ENCODE results near the gene CCDC170. TPM values are rescaled to one million over a fixed set of nuclear protein-coding genes. Genes with fewer than 3 reads are reported as not detected.

Gene CCDC170
- total and polyA plus RNA-seq, 5 donors, result 0.66 to 1.4 (median 1.4) TPM

DNA sequence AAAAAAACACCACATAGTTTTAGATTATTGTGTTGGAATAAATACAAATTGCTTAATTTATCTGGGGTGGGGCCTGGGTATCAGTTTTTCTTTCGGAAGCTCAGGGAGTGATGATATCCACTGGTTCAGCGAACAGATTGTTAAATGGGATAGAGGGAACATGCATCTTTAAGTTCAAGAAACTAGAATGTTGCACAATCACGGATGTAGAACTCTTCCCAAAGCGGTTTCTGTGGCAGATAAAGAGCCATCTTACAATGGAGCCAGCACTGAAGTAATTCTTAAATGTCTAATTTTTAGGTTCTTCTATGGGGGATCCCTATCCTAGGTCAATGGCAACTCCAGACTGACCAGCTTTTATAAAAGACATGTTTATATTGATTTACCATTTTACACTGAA lies 32.1 kb upstream of the CCDC170 start:
- ATAC-seq, result no peak
- WGBS, result 78% methylated on average over 4 of the region's 4 CpGs
- H3K4me1 ChIP-seq (ENCODE audit: control insufficient read depth, insufficient read depth, low read length), result no peaks in the 10 kb centered on the region

GRCh38 chr6:151464702-151465101 lies 29.1 kb upstream of the CCDC170 start:
- intact Hi-C loops (cut with DNase I), result no loop called here
- ATAC-seq, result no peak
- Histone ChIP-seq H3K4me1 (ENCODE audit: control insufficient read depth, insufficient read depth, low read length) (no peaks in the 10 kb centered on the region), H3K9me3 (ENCODE audit: control insufficient read depth, low read length) (no peaks in the 10 kb centered on the region), H3K27me3 (ENCODE audit: control insufficient read depth, insufficient read depth) (no peaks in the 10 kb centered on the region), H3K27ac (ENCODE audit: low read length) (no peak overlapping the region), H3K4me3 (ENCODE audit: low read length) (no peak overlapping the region)
- no peak for DNase-seq

More for the DNA sequence above, 32.1 kb upstream of the CCDC170 start:
- no peaks in the 10 kb centered on the region for H3K27me3 ChIP-seq (ENCODE audit: control insufficient read depth, insufficient read depth)
- no peak for DNase-seq
- intact Hi-C loops (cut with DNase I), result no loop called here
- H3K4me3 ChIP-seq (ENCODE audit: low read length), result no peak overlapping the region
- H3K9me3 ChIP-seq (ENCODE audit: control insufficient read depth, low read length), result no peaks in the 10 kb centered on the region
- no peak overlapping the region for H3K27ac ChIP-seq (ENCODE audit: low read length)

DNA sequence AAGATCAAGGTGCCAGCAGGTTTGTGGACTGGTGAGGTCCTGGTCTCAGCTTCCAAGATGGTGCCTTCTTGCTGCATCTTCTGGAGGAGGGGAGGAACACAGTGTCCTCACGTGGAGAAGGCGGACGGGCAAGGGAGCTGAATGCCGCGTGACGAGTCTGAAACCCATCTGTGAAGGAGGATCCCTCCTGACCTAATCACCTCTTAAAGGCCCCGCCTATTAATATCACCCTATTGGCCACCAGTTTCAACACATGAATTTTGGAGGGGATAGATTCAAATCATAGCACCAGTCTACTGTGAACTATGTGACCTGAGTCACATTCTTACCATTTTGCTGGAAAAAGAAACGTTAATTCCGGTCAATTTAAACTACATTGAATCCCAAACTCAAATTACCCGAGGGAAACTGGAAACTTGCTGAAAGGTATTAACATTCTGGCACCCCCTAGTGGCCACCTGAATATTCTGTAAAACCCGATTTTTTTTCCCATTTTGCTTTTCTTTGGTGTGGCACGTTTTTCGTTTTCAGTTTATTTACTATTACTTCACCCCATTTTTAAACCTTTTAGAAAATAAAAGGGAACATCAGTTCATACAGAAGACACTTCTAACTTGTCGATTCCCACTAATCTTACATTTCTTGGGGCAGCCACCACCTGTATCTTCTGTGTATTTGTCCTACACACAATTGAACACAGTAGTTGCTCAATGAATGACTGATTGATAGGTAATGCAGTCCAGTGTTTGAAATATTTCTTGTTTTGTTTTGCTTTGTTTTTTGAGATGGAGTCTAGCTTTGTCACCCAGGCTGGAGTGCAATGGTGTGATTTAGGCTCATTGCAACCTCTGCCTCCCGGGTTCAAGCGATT lies 17.9 kb upstream of the CCDC170 start:
- no peak overlapping the region for H3K4me3 ChIP-seq (ENCODE audit: low read length)
- peak in 1 of 2 donors; percentile 54 for ATAC-seq
- DNase-seq, result peak in 2 of 3 donors; percentile 24 to 63
- intact Hi-C loops (cut with DNase I), result no loop called here
- no peak overlapping the region for H3K27ac ChIP-seq (ENCODE audit: low read length)
- no peaks in the 10 kb centered on the region for H3K4me1 ChIP-seq (ENCODE audit: control insufficient read depth, insufficient read depth, low read length)
- no peaks in the 10 kb centered on the region for H3K9me3 ChIP-seq (ENCODE audit: control insufficient read depth, low read length)
- 30% methylated on average over 16 of the region's 16 CpGs for WGBS
- no peaks in the 10 kb centered on the region for H3K27me3 ChIP-seq (ENCODE audit: control insufficient read depth, insufficient read depth)

- DNase-seq (no peak), ATAC-seq (no peak)
- 94% methylated on average over 12 of the region's 12 CpGs for WGBS
Measured at GRCh38 chr6:151477726-151478125, 16.1 kb upstream of the CCDC170 start.

GRCh38 chr6:151478670-151479069 lies 15.1 kb upstream of the CCDC170 start:
- no peak overlapping the region for H3K4me3 ChIP-seq (ENCODE audit: low read length)
- no peaks in the 10 kb centered on the region for H3K4me1 ChIP-seq (ENCODE audit: control insufficient read depth, insufficient read depth, low read length)
- no peak for ATAC-seq
- H3K9me3 ChIP-seq (ENCODE audit: control insufficient read depth, low read length), result no peaks in the 10 kb centered on the region
- WGBS, result 89% methylated on average over 6 of the region's 6 CpGs
- no peak overlapping the region for H3K27ac ChIP-seq (ENCODE audit: low read length)
- intact Hi-C loops (cut with DNase I), result no loop called here
- no peak for DNase-seq
- no peaks in the 10 kb centered on the region for H3K27me3 ChIP-seq (ENCODE audit: control insufficient read depth, insufficient read depth)

More at GRCh38 chr6:151477726-151478125, 16.1 kb upstream of the CCDC170 start:
- H3K27ac ChIP-seq (ENCODE audit: low read length), result no peak overlapping the region
- intact Hi-C loops (cut with DNase I), result no loop called here
- no peaks in the 10 kb centered on the region for H3K9me3 ChIP-seq (ENCODE audit: control insufficient read depth, low read length)
- H3K4me3 ChIP-seq (ENCODE audit: low read length), result no peak overlapping the region
- no peaks in the 10 kb centered on the region for H3K27me3 ChIP-seq (ENCODE audit: control insufficient read depth, insufficient read depth)
- H3K4me1 ChIP-seq (ENCODE audit: control insufficient read depth, insufficient read depth, low read length), result no peaks in the 10 kb centered on the region

DNA sequence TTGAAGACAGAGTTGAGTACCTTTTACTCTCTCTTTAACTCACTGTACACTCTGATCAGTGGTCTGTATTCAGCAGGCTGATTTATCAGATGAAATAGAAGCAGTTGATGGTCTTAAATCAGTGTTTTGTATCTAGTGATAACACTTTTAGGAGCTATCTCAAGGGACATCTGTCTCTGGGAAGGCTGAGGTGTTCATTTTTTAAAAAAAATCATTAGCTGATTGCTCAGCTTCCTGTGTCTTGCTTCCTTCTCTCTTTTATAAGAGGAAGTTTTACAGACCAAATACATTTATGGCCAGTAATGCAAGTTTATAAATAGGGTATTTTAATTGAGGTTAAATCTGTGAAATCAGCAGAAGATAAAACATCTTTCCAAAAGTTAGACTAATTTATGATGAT lies 12.0 kb upstream of the CCDC170 start:
- Histone ChIP-seq H3K27me3 (ENCODE audit: control insufficient read depth, insufficient read depth) (no peaks in the 10 kb centered on the region), H3K4me3 (ENCODE audit: low read length) (no peak overlapping the region), H3K4me1 (ENCODE audit: control insufficient read depth, insufficient read depth, low read length) (no peaks in the 10 kb centered on the region), H3K27ac (ENCODE audit: low read length) (no peak overlapping the region), H3K9me3 (ENCODE audit: control insufficient read depth, low read length) (no peaks in the 10 kb centered on the region)
- ATAC-seq, result no peak
- DNase-seq, result no peak
- intact Hi-C loops (cut with DNase I), result no loop called here

DNA sequence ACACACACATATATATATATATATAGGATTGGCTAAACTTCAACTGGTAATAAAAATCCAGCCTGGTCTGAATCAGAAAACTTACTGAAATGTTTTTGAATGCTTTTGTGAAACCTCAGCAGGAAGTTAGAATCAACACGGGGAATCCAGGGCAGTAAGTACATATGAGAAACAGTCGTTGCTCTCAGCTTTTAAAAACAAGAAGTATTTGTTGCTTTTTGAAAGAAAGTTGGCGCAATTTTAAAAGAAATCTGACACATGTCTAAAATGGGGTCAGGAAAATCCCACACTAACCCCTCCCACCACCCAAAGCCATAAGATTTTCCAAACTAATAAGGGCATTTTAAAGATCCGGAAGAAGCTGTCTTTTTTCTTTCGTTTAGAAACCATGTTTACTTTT lies 11.5 kb upstream of the CCDC170 start:
- Histone ChIP-seq H3K4me3 (ENCODE audit: low read length) (peak overlapping the region; percentile 26), H3K27ac (ENCODE audit: low read length) (no peak overlapping the region), H3K27me3 (ENCODE audit: control insufficient read depth, insufficient read depth) (no peaks in the 10 kb centered on the region), H3K4me1 (ENCODE audit: control insufficient read depth, insufficient read depth, low read length) (no peaks in the 10 kb centered on the region), H3K9me3 (ENCODE audit: control insufficient read depth, low read length) (no peaks in the 10 kb centered on the region)
- 35% methylated on average over 5 of the region's 5 CpGs for WGBS
- ATAC-seq (no peak), DNase-seq (no peak)
- intact Hi-C loops (cut with DNase I), result no loop called here

GRCh38 chr6:151483994-151484393 lies 9.8 kb upstream of the CCDC170 start:
- H3K27ac ChIP-seq (ENCODE audit: low read length), result no peak overlapping the region
- H3K9me3 ChIP-seq (ENCODE audit: control insufficient read depth, low read length), result no peaks in the 10 kb centered on the region
- intact Hi-C loops (cut with DNase I), result no loop called here

DNA sequence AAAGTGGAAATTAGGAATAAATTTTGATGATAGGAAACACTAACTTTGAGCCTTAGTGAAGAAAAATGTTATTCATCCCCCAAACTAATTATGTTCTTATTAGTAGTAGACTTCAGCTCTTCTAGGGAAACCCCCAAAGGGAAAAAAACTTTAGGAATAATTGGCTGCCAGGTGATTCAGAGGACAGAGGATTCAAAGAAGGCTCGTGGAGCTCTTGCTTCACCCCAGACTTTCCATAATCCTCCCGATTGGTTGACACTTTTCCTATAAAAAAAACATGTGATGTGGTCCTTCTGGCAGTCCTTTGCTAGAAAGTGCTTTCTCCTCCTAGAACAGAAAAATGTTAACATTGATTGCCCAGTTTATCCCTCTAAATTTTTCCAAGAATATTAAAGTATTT lies 5.6 kb upstream of the CCDC170 start:
- H3K27ac ChIP-seq (ENCODE audit: low read length), result no peak overlapping the region
- no peaks in the 10 kb centered on the region for H3K4me1 ChIP-seq (ENCODE audit: control insufficient read depth, insufficient read depth, low read length)

More at GRCh38 chr6:151483994-151484393, 9.8 kb upstream of the CCDC170 start:
- ATAC-seq (no peak), DNase-seq (no peak)
- H3K4me3 ChIP-seq (ENCODE audit: low read length), result no peak overlapping the region
- H3K27me3 ChIP-seq (ENCODE audit: control insufficient read depth, insufficient read depth), result no peaks in the 10 kb centered on the region
- no peaks in the 10 kb centered on the region for H3K4me1 ChIP-seq (ENCODE audit: control insufficient read depth, insufficient read depth, low read length)

DNA sequence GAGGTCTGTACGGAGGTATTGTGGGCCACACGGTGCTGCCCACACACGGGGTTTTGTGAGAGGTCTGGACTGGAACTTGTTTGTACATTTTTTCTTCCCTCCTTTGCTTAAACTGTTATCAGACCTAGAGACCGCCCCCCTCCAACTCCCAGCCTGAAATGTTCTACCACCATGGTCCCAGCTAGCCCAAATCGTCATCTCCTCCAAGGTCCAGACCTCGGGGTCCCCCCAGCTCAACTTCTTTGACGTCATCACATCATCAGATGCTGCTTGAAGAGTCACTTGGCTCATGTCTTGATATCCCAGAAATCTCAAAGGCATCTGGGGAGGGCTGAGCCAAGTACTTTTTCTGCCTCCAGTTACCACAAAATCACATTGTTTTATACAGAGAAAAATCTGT lies 2.8 kb upstream of the CCDC170 start:
- DNase-seq (peak in 2 of 3 donors; percentile 38 to 80), ATAC-seq (peak; percentile 60)
- no peak overlapping the region for H3K4me3 ChIP-seq (ENCODE audit: low read length)
- intact Hi-C loops (cut with DNase I), result no loop called here
- H3K27me3 ChIP-seq (ENCODE audit: control insufficient read depth, insufficient read depth), result no peaks in the 10 kb centered on the region
- H3K27ac ChIP-seq (ENCODE audit: low read length), result no peak overlapping the region
- H3K4me1 ChIP-seq (ENCODE audit: control insufficient read depth, insufficient read depth, low read length), result no peaks in the 10 kb centered on the region
- WGBS, result 57% methylated on average over 7 of the region's 7 CpGs
- no peaks in the 10 kb centered on the region for H3K9me3 ChIP-seq (ENCODE audit: control insufficient read depth, low read length)

More for the DNA sequence above, 5.6 kb upstream of the CCDC170 start:
- H3K27me3 ChIP-seq (ENCODE audit: control insufficient read depth, insufficient read depth), result no peaks in the 10 kb centered on the region
- intact Hi-C loops (cut with DNase I), result no loop called here
- DNase-seq (no peak), ATAC-seq (no peak)
- WGBS, result 50% methylated on average over 2 of the region's 2 CpGs
- H3K9me3 ChIP-seq (ENCODE audit: control insufficient read depth, low read length), result no peaks in the 10 kb centered on the region
- no peak overlapping the region for H3K4me3 ChIP-seq (ENCODE audit: low read length)

DNA sequence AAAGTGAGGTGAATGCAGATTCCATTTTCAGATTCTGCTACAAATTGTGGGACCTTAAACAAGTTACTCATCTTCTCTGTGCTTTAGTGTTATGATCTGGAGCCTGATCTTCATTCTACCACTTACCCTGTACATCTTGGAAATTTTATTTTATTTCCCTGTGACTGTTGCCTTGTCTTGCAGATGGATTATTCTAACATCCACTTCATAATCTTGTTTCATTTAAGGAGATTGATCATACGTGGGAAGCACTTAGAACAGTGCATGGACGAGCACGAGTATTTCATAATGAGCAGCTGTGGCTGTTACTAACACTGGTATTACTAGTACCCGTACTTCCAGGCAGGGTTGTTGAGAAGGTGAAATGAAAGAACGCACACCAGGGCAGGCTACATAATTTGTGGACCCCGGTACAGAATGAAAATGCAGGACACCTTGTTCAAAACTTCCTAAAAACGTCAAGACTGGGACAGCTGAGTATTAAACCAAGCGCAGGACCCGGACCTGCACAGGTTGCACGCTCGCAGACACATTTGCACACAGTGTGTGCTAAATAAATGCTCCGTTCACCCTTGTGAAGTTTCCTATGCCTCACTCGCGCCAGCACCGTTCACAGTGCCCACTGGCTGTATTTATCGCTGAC lies 535 bp upstream of the CCDC170 start:
- 36% methylated on average over 16 of the region's 16 CpGs for WGBS
- Histone ChIP-seq H3K27me3 (ENCODE audit: control insufficient read depth, insufficient read depth) (no peaks in the 10 kb centered on the region), H3K4me3 (ENCODE audit: low read length) (peak overlapping the region; percentile 76), H3K4me1 (ENCODE audit: control insufficient read depth, insufficient read depth, low read length) (no peaks in the 10 kb centered on the region), H3K9me3 (ENCODE audit: control insufficient read depth, low read length) (no peaks in the 10 kb centered on the region), H3K27ac (ENCODE audit: low read length) (no peak overlapping the region)
- intact Hi-C loops (cut with DNase I), result no loop called here
- ATAC-seq (peak; percentile 45 to 49), DNase-seq (peak in 1 of 3 donors; percentile 60)

Data from right cardiac atrium (tissue), 5 donors.